Natural killer cell (primary cell): ENCODE measurements around the gene PRDM10. TPM values are rescaled to one million over a fixed set of nuclear protein-coding genes. Genes with fewer than 3 reads are reported as not detected.
A peak's percentile ranks its signal among the peaks of the same experiment; 100 is the strongest.

Experiments used
- ATAC-seq, 3 donors: fragments of 150-1000 bp in 2 of 3; fragments of 200-7000 bp in 1 of 3; cut with Tn5 transposase; 1 replicate in 1 of 3; 2 replicates in 2 of 3; pipeline ENCODE4 v1.10.0; 2021; ENCODE audit warnings: mild to moderate bottlenecking in 2 of 3, moderate library complexity in 2 of 3
- DNase-seq, 2 donors: peaks; one replicate each; pipeline versions ENCODE4 v3.0.0 to v3.0.0-alpha.2; 2013 to 2021; ENCODE audit warnings: mixed read lengths in 1 of 2
- H3K27ac ChIP-seq: one replicate; pipeline ENCODE4 v1.5.1; 2013; ENCODE audit warnings: mild to moderate bottlenecking, low read length
- H3K27me3 ChIP-seq: one replicate; pipeline ENCODE4 v1.6.1; 2013; ENCODE audit warnings: low read length; ENCODE audit not compliant: control insufficient read depth, insufficient read depth
- H3K36me3 ChIP-seq: one replicate; pipeline ENCODE4 v1.6.1; 2013; ENCODE audit warnings: low read length; ENCODE audit not compliant: control insufficient read depth, insufficient read depth
- H3K4me1 ChIP-seq: one replicate; pipeline ENCODE4 v1.6.1; 2013; ENCODE audit warnings: low read length; ENCODE audit not compliant: control insufficient read depth, insufficient read depth
- H3K4me3 ChIP-seq: one replicate; pipeline ENCODE4 v1.5.1; 2013; ENCODE audit warnings: low read length
- H3K9me3 ChIP-seq: one replicate; pipeline ENCODE4 v1.6.1; 2013; ENCODE audit warnings: low read length; ENCODE audit not compliant: control insufficient read depth, insufficient read depth
- H3K27ac Mint-ChIP-seq, 2 donors: one replicate each; pipeline ENCODE4 v1.8.0; 2022; ENCODE audit warnings: mild to moderate bottlenecking in 2 of 2, mixed read lengths in 2 of 2, moderate library complexity in 1 of 2
- H3K27me3 Mint-ChIP-seq, 2 donors: one replicate each; pipeline ENCODE4 v1.8.0; 2022; ENCODE audit warnings: low read depth in 2 of 2, mixed read lengths in 2 of 2
- H3K36me3 Mint-ChIP-seq: one replicate; pipeline ENCODE4 v1.8.0; 2022; ENCODE audit warnings: mixed read lengths
- H3K4me1 Mint-ChIP-seq, 2 donors: one replicate each; pipeline ENCODE4 v1.8.0; 2022; ENCODE audit warnings: mixed read lengths in 2 of 2
- H3K4me3 Mint-ChIP-seq: one replicate; pipeline ENCODE4 v1.8.0; 2022; ENCODE audit warnings: mild to moderate bottlenecking, moderate library complexity, mixed read lengths
- H3K9me3 Mint-ChIP-seq, 2 donors: one replicate each; pipeline ENCODE4 v1.8.0; 2022; ENCODE audit warnings: mixed read lengths in 2 of 2
- CTCF ChIP-seq: fragments of 200-600 bp; IDR thresholded peaks from one replicate; pipeline ENCODE4 v1.8.0; 2022; ENCODE audit warnings: antibody characterized with exemption
- WGBS: methylation state at CpG from one replicate; pipeline ENCODE4 v1.1.7; 2013; ENCODE audit warnings: missing lambda C conversion rate; ENCODE audit not compliant: insufficient coverage; 5-methylcytosine and 5-hydroxymethylcytosine counted together
- intact Hi-C: fragments of 100-400 bp; cut with micrococcal nuclease; formaldehyde crosslinking; loops from one replicate; pipeline ENCODE4 v1.14.2; 2022
- total RNA-seq, 4 donors: library from RNA; stranded (reverse); fragments of 120-200 nt in 1 of 4; gene quantifications; one replicate each; pipeline versions ENCODE4 v1.2.3 to v1.2.4, GENCODE V29; 2013 to 2022

The PRDM10 gene
- total RNA-seq, 3 donors from 2014 or later (not counting 1 experiment from before 2014, with no cell fraction given) = 10.3 to 13.1 (median 12.5) TPM

- 65% methylated on average over 10 of the region's 10 CpGs for WGBS
- Mint-ChIP-seq H3K27ac (no peak overlapping the region), H3K4me3 (no peak overlapping the region)
These were observed 51.3 kb downstream of the PRDM10 start for GRCh38 chr11:129951201-129951865.

GRCh38 chr11:129950101-129951091, 52.2 kb downstream of the PRDM10 start:
- no peak overlapping the region for H3K4me3 ChIP-seq
- H3K4me3 Mint-ChIP-seq = no peak overlapping the region
- H3K9me3 ChIP-seq = no peaks in the 10 kb centered on the region
- peaks cover 0 to 5% of the 10 kb centered on the region in 2 donors for H3K4me1 Mint-ChIP-seq
- no peaks in the 10 kb centered on the region for H3K27me3 Mint-ChIP-seq
- H3K27ac Mint-ChIP-seq = no peak overlapping the region
- H3K9me3 Mint-ChIP-seq = no peaks in the 10 kb centered on the region
- H3K27me3 ChIP-seq = no peaks in the 10 kb centered on the region
- DNase-seq = no peak
- WGBS = 34% methylated on average over 17 of the region's 17 CpGs
- TF ChIP-seq CTCF = no peak
- H3K27ac ChIP-seq = no peak overlapping the region
- peak in 2 of 3 donors; percentile 36 to 41 for ATAC-seq
- H3K36me3 ChIP-seq = peaks cover 3% of the 10 kb centered on the region
- intact Hi-C loops = no loop called here
- no peaks in the 10 kb centered on the region for H3K36me3 Mint-ChIP-seq
- peaks cover 5% of the 10 kb centered on the region for H3K4me1 ChIP-seq

More at GRCh38 chr11:129951201-129951865, 51.3 kb downstream of the PRDM10 start:
- no peak for DNase-seq
- H3K4me1 ChIP-seq = peaks cover 5% of the 10 kb centered on the region
- Mint-ChIP-seq H3K27me3 (no peaks in the 10 kb centered on the region), H3K36me3 (no peaks in the 10 kb centered on the region), H3K4me1 (peaks cover 0 to 5% of the 10 kb centered on the region in 2 donors), H3K9me3 (no peaks in the 10 kb centered on the region)
- no peaks in the 10 kb centered on the region for H3K9me3 ChIP-seq
- TF ChIP-seq CTCF = no peak
- no peaks in the 10 kb centered on the region for H3K27me3 ChIP-seq
- ATAC-seq = no peak
- intact Hi-C loops = no loop called here
- no peak overlapping the region for H3K27ac ChIP-seq
- H3K4me3 ChIP-seq = no peak overlapping the region
- peaks cover 5% of the 10 kb centered on the region for H3K36me3 ChIP-seq

GRCh38 chr11:129948926-129949466, 53.6 kb downstream of the PRDM10 start:
- DNase-seq (no peak), ATAC-seq (no peak)
- WGBS = 100% methylated on average over 1 of the region's 1 CpG
- no peak overlapping the region for H3K27ac ChIP-seq
- Mint-ChIP-seq H3K27ac (no peak overlapping the region), H3K27me3 (no peaks in the 10 kb centered on the region), H3K4me3 (no peak overlapping the region), H3K4me1 (peaks cover 0 to 5% of the 10 kb centered on the region in 2 donors), H3K36me3 (no peaks in the 10 kb centered on the region), H3K9me3 (no peaks in the 10 kb centered on the region)
- no peak for TF ChIP-seq CTCF
- H3K27me3 ChIP-seq = no peaks in the 10 kb centered on the region
- peaks cover 5% of the 10 kb centered on the region for H3K4me1 ChIP-seq
- intact Hi-C loops = no loop called here
- no peaks in the 10 kb centered on the region for H3K9me3 ChIP-seq
- H3K36me3 ChIP-seq = peaks cover 5% of the 10 kb centered on the region
- no peak overlapping the region for H3K4me3 ChIP-seq
